K562 (cell line): ENCODE measurements around the gene IMMP2L. TPM values are rescaled to one million over a fixed set of nuclear protein-coding genes. Genes with fewer than 3 reads are reported as not detected.

ENCODE experiments used
- ATAC-seq: fragments of 200-7000 bp; cut with Tn5 transposase; 3 replicates; pipeline ENCODE4 v1.9.1; 2020; ENCODE audit warnings: moderate library complexity
- BruUV-seq: library from RNA; stranded (reverse); fragments of 400-500 nt; replicated peaks from 2 replicates; lab custom pipeline; 2021; lab: Mats Ljungman, UMichigan
- CTCF ChIA-PET: fragments of 300-600 bp; formaldehyde crosslinking; extraction: SDS; loops from one replicate; lab custom pipeline; 2021; ENCODE audit warnings: low intra/inter-chr PET ratio; lab: Yijun Ruan, JAX
- POLR2A ChIA-PET: fragments of 300-600, 350-650 bp; sonication (Branson Sonifier 250); formaldehyde crosslinking; extraction: SDS; loops from one replicate; lab custom pipeline; 2021; ENCODE audit warnings: antibody characterized with exemption, inconsistent platforms; lab: Yijun Ruan, JAX
- DNase-seq, 4 experiments: peaks; one replicate each; pipeline versions ENCODE4 v3.0.0 to v3.0.0-alpha.2; 2011 to 2018; ENCODE audit warnings: low spot score in 3 of 4, mixed read lengths in 3 of 4; ENCODE audit errors: extremely low read depth in 1 of 4
- FAIRE-seq: peaks from 2 replicates; lab custom pipeline; 2011; peaks lifted over from hg19 to GRCh38; lab: Jason Lieb, UNC
- H2AFZ ChIP-seq: 2 replicates; pipeline ENCODE4 v1.6.0; 2011; ENCODE audit warnings: low read depth, low read length, control low read depth, inconsistent platforms
- H3K27ac ChIP-seq: fragments of 200-600 bp; 3 replicates; pipeline ENCODE4 v1.8.0; 2011; ENCODE audit warnings: low read depth, mild to moderate bottlenecking, control low read depth, inconsistent platforms, low read length, moderate library complexity, mixed read lengths; ENCODE audit errors: extremely low read depth
- H3K27me3 ChIP-seq, 2 experiments: fragments of 300-600 bp in 1 of 2; 2 replicates in 1 of 2; 3 replicates in 1 of 2; pipeline versions ENCODE4 v1.6.0 to v1.8.0; 2011; ENCODE audit warnings: inconsistent platforms in 2 of 2, low read length in 2 of 2, mild to moderate bottlenecking in 1 of 2, mixed read lengths in 1 of 2, moderate library complexity in 1 of 2; ENCODE audit not compliant: control insufficient read depth in 2 of 2, insufficient read depth in 2 of 2
- H3K36me3 ChIP-seq: fragments of 300-600 bp; 3 replicates; pipeline ENCODE4 v1.8.0; 2011; ENCODE audit warnings: mild to moderate bottlenecking, low read length, inconsistent platforms; ENCODE audit not compliant: control insufficient read depth, insufficient read depth
- H3K4me1 ChIP-seq, 2 experiments: fragments of 200-600 bp in 1 of 2; replicated peaks in 1 of 2; 2 replicates in 1 of 2; 3 replicates in 1 of 2; pipeline versions ENCODE4 v1.5.1 to v1.8.0; 2011; ENCODE audit warnings: inconsistent platforms in 2 of 2, low read length in 2 of 2, mild to moderate bottlenecking in 1 of 2, mixed read lengths in 1 of 2, moderate library complexity in 1 of 2; ENCODE audit not compliant: control insufficient read depth in 2 of 2, insufficient read depth in 2 of 2
- H3K4me2 ChIP-seq: 2 replicates; pipeline ENCODE4 v1.6.1; 2011; ENCODE audit warnings: low read length, control low read depth, inconsistent platforms, mixed read lengths; ENCODE audit not compliant: insufficient read depth
- H3K4me3 ChIP-seq: fragments of 200-600 bp; sonication (generic), shearing (Covaris generic); 2 replicates; pipeline ENCODE4 v1.5.1; 2016; ENCODE audit warnings: control low read depth, inconsistent platforms
- H3K79me2 ChIP-seq: fragments of 200-600 bp; 3 replicates; pipeline ENCODE4 v1.8.0; 2011; ENCODE audit warnings: low read length, inconsistent platforms; ENCODE audit not compliant: control insufficient read depth, insufficient read depth
- H3K9ac ChIP-seq, 2 experiments: 2 replicates each; pipeline versions ENCODE4 v1.6.0 to v1.6.1; 2011; ENCODE audit warnings: low read depth in 2 of 2, low read length in 2 of 2, control low read depth in 1 of 2, inconsistent platforms in 1 of 2, mild to moderate bottlenecking in 1 of 2, mixed read lengths in 1 of 2; ENCODE audit not compliant: insufficient read depth in 1 of 2
- H3K9me1 ChIP-seq: one replicate; pipeline ENCODE4 v1.6.0; 2011; ENCODE audit warnings: inconsistent platforms, mild to moderate bottlenecking, low read length, moderate library complexity; ENCODE audit not compliant: control insufficient read depth, insufficient read depth
- H3K9me3 ChIP-seq: replicated peaks from 2 replicates; pipeline ENCODE4 v1.5.1; 2011; ENCODE audit warnings: low read depth, low read length, inconsistent platforms; ENCODE audit not compliant: control insufficient read depth, insufficient read depth
- H4K20me1 ChIP-seq: replicated peaks from 2 replicates; pipeline ENCODE4 v1.6.1; 2011; ENCODE audit warnings: low read length, inconsistent platforms, mixed read lengths; ENCODE audit not compliant: control insufficient read depth, insufficient read depth
- DPF2 ChIP-seq: fragments of 450-650 bp; IDR thresholded peaks from 2 replicates; pipeline ENCODE4 v1.6.1; 2016
- HSF4 ChIP-seq: fragments of 250-450 bp; sonication (Bioruptor Pico); IDR thresholded peaks from 2 replicates; pipeline ENCODE4 v2.1.2; 2022; ENCODE audit warnings: mild to moderate bottlenecking, moderate library complexity, borderline replicate concordance
- KAT7 ChIP-seq: sonication (generic); formaldehyde crosslinking; IDR thresholded peaks from 2 replicates; pipeline ENCODE4 v1.8.0; 2022; ENCODE audit warnings: missing genetic modification reagents, mild to moderate bottlenecking, borderline replicate concordance
- NR1H2 ChIP-seq: sonication (generic); formaldehyde crosslinking; IDR thresholded peaks from 2 replicates; pipeline ENCODE4 v1.4.0; 2020; ENCODE audit warnings: mild to moderate bottlenecking, missing genetic modification reagents
- WGBS: fragments of 100-300 bp; shearing (Covaris generic); methylation state at CpG from one replicate; pipeline ENCODE4 v1.1.6; 2016; ENCODE audit warnings: low coverage, mixed read lengths; ENCODE audit not compliant: insufficient coverage; ENCODE audit errors: missing lambda C conversion rate; 5-methylcytosine and 5-hydroxymethylcytosine counted together
- in situ Hi-C: fragments of 300-500 bp; cut with MboI; formaldehyde crosslinking; loops from 4 replicates; pipeline ENCODE4 v1.15.0; 2018; ENCODE audit warnings: inconsistent platforms, mixed read lengths
- intact Hi-C: fragments of 100-400 bp; cut with micrococcal nuclease; formaldehyde crosslinking; loops from 2 replicates; pipeline ENCODE4 v1.14.2; 2022
- polyA plus RNA-seq, 8 experiments: library from polyadenylated mRNA; depleted of rRNA in 4 of 8; stranded (reverse) in 5 of 8; unstranded in 3 of 8; fragments of >200 nt; fragmentation: Nextera tagmentation in 2 of 8; fragmentation: Illumina TruSeq in 1 of 8; extraction: Ambion mirVana in 2 of 8; extraction: Trizol in 1 of 8; gene quantifications; 2 replicates each; pipeline versions ENCODE4 v1.2.1 to v1.2.3, GENCODE V29; 2011 to 2014; ENCODE audit warnings: inconsistent platforms in 1 of 8, missing spikeins in 1 of 8
- total RNA-seq, 7 experiments: library from RNA; depleted of rRNA in 6 of 7; stranded (reverse); fragments of >200 nt in 6 of 7; fragmentation: Illumina TruSeq in 2 of 7; extraction: Trizol in 2 of 7; gene quantifications; 2 replicates each; pipeline versions ENCODE4 v1.2.1 to v1.2.3, GENCODE V29; 2011 to 2021; ENCODE audit warnings: low replicate concordance in 1 of 7
- TF ChIP-seq, protein P1 (sequence below), 2 experiments: fragments of 450-650 bp; conservative IDR thresholded peaks; 2 replicates each; pipeline ENCODE4 v1.6.1; 2017; ENCODE audit warnings: mild to moderate bottlenecking in 2 of 2, moderate library complexity in 2 of 2
- TF ChIP-seq, protein P2 (sequence below): fragments of 450-650 bp; IDR thresholded peaks from 2 replicates; pipeline ENCODE4 v1.6.1; 2016; ENCODE audit warnings: low read depth

Gene IMMP2L
- total and polyA plus RNA-seq, 9 of the 15 experiments (the other 6 are each of a cell fraction or from before 2014, with no cell fraction given): 29.7 to 116 (median 53.0) TPM

DNA sequence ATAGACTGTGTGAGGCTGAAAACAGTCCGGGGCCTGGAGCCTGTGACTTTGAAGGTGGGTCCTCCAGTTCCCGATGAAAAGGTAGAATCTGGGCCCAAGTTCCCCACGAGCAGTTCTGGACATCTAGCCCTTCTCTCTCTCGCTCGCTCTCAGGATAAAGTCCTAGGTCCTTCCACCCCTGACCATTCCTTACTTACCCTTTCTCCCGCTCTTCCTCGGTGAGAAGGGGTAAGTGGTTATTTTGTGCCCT lies 713 bp downstream of the IMMP2L start:
- no TSS peak for BruUV-seq
- no peak for FAIRE-seq
- in situ Hi-C loops: no loop called here
- TF ChIP-seq, protein P1, sequence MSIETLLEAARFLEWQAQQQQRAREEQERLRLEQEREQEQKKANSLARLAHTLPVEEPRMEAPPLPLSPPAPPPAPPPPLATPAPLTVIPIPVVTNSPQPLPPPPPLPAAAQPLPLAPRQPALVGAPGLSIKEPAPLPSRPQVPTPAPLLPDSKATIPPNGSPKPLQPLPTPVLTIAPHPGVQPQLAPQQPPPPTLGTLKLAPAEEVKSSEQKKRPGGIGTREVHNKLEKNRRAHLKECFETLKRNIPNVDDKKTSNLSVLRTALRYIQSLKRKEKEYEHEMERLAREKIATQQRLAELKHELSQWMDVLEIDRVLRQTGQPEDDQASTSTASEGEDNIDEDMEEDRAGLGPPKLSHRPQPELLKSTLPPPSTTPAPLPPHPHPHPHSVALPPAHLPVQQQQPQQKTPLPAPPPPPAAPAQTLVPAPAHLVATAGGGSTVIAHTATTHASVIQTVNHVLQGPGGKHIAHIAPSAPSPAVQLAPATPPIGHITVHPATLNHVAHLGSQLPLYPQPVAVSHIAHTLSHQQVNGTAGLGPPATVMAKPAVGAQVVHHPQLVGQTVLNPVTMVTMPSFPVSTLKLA (conservative IDR thresholded peaks at IDR 0.05): no peak
- TF ChIP-seq DPF2: 0 out of 2 replicates have a peak, but pooled peaks have one; percentile 65
- TF ChIP-seq, protein P2, sequence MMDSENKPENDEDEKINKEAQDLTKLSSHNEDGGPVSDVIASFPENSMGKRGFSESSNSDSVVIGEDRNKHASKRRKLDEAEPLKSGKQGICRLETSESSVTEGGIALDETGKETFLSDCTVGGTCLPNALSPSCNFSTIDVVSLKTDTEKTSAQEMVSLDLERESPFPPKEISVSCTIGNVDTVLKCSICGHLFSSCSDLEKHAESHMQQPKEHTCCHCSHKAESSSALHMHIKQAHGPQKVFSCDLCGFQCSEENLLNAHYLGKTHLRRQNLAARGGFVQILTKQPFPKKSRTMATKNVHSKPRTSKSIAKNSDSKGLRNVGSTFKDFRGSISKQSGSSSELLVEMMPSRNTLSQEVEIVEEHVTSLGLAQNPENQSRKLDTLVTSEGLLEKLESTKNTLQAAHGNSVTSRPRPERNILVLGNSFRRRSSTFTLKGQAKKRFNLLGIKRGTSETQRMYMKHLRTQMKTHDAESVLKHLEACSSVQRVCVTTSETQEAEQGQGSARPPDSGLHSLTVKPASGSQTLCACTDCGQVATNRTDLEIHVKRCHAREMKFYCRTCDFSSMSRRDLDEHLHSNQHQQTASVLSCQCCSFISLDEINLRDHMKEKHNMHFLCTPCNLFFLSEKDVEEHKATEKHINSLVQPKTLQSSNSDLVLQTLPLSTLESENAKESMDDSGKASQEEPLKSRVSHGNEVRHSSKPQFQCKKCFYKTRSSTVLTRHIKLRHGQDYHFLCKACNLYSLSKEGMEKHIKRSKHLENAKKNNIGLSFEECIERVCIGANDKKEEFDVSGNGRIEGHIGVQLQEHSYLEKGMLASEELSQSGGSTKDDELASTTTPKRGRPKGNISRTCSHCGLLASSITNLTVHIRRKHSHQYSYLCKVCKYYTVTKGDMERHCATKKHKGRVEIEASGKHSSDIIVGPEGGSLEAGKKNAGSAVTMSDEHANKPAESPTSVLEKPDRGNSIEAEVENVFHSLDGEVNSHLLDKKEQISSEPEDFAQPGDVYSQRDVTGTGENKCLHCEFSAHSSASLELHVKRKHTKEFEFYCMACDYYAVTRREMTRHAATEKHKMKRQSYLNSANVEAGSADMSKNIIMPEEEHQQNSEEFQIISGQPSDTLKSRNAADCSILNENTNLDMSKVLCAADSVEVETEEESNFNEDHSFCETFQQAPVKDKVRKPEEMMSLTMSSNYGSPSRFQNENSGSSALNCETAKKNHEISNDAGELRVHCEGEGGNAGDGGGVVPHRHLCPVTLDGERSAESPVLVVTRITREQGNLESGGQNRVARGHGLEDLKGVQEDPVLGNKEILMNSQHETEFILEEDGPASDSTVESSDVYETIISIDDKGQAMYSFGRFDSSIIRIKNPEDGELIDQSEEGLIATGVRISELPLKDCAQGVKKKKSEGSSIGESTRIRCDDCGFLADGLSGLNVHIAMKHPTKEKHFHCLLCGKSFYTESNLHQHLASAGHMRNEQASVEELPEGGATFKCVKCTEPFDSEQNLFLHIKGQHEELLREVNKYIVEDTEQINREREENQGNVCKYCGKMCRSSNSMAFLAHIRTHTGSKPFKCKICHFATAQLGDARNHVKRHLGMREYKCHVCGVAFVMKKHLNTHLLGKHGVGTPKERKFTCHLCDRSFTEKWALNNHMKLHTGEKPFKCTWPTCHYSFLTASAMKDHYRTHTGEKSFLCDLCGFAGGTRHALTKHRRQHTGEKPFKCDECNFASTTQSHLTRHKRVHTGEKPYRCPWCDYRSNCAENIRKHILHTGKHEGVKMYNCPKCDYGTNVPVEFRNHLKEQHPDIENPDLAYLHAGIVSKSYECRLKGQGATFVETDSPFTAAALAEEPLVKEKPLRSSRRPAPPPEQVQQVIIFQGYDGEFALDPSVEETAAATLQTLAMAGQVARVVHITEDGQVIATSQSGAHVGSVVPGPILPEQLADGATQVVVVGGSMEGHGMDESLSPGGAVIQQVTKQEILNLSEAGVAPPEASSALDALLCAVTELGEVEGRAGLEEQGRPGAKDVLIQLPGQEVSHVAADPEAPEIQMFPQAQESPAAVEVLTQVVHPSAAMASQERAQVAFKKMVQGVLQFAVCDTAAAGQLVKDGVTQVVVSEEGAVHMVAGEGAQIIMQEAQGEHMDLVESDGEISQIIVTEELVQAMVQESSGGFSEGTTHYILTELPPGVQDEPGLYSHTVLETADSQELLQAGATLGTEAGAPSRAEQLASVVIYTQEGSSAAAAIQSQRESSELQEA: 0 out of 2 replicates have a peak, but pooled peaks have one; percentile 12
- 0 out of 2 replicates have a peak, but pooled peaks have one; percentile 61 for TF ChIP-seq NR1H2
- TF ChIP-seq HSF4: 0 out of 2 replicates have a peak, but pooled peaks have one; percentile 11
- TF ChIP-seq KAT7: peak; percentile 17; the same call in 1 of the 2 replicates

More for the DNA sequence above, 713 bp downstream of the IMMP2L start:
- WGBS: 2% methylated on average over 7 of the region's 7 CpGs
- intact Hi-C loops: loop anchor here (1.0 to 5.0 kb wide), 3 partner anchors 84 to 469 kb away; partner anchors contain the start of gene LRRN3
- ChIA-PET POLR2A (interaction anchor here (0.6 to 1.6 kb wide), 7 partner anchors 12 to 439 kb away, joined by 3 to 6 read pairs (median 3); no protein-coding TSS in a partner anchor), CTCF (interaction anchor here (0.6 to 0.7 kb wide), 2 partner anchors 191 to 202 kb away, joined by 3 read pairs; no protein-coding TSS in a partner anchor)
- peak overlapping the region; percentile 93 for H3K4me2 ChIP-seq
- DNase-seq (peak in 2 of 4 experiments; percentile 30 to 62), ATAC-seq (peak; percentile 28; the same call in 2 of the 3 replicates)
- H3K4me3 ChIP-seq: peak overlapping the region; percentile 67
- peaks cover 42% of the 10 kb centered on the region for H3K36me3 ChIP-seq
- peak overlapping the region; percentile 83 to 95 for H3K9ac ChIP-seq
- peak overlapping the region; percentile 85 for H3K27ac ChIP-seq
- peaks cover 6 to 19% of the 10 kb centered on the region in 2 experiments; a peak in 4 of 5 replicates for H3K4me1 ChIP-seq
- peak overlapping the region; percentile 99 for H2AFZ ChIP-seq
- no peaks in the 10 kb centered on the region for H3K9me1 ChIP-seq
- H3K79me2 ChIP-seq: peaks cover 33% of the 10 kb centered on the region
- H3K27me3 ChIP-seq: no peaks in the 10 kb centered on the region; a peak in 1 of 5 replicates
- H4K20me1 ChIP-seq: no peaks in the 10 kb centered on the region
- peaks cover 7% of the 10 kb centered on the region; the same call in 1 of the 2 replicates for H3K9me3 ChIP-seq
